PC-3 (cell line): ENCODE data around the gene DSP. TPM values are rescaled to one million over a fixed set of nuclear protein-coding genes. Genes with fewer than 3 reads are reported as not detected.
A peak's percentile ranks its signal among the peaks of the same experiment; 100 is the strongest.

Source experiments
- ATAC-seq: fragments of 200-7000 bp; cut with Tn5 transposase; 2 replicates; pipeline ENCODE4 v1.9.1; 2020; ENCODE audit warnings: mild to moderate bottlenecking, moderate library complexity
- BruUV-seq: library from RNA; stranded (reverse); fragments of 400-500 nt; replicated peaks from 2 replicates; lab custom pipeline; 2021; lab: Mats Ljungman, UMichigan
- CTCF ChIA-PET: fragments of 300-600 bp; sonication (Branson Sonifier 250); formaldehyde crosslinking; loops from one replicate; lab custom pipeline; 2022; ENCODE audit warnings: antibody characterized with exemption; lab: Charles Lee
- POLR2A ChIA-PET: fragments of 300-600 bp; sonication (Branson Sonifier 250); formaldehyde crosslinking; loops from one replicate; lab custom pipeline; 2022; ENCODE audit warnings: antibody characterized with exemption; ENCODE audit not compliant: unreplicated experiment; lab: Charles Lee
- DNase-seq: peaks from one replicate; pipeline ENCODE4 v3.0.0-alpha.2; 2015
- H2AFZ ChIP-seq: fragments of 300-600 bp; sonication (generic); 2 replicates; pipeline ENCODE4 v1.6.0; 2016; ENCODE audit warnings: antibody characterized with exemption, low read length
- H3F3A ChIP-seq: fragments of 300-600 bp; sonication (generic); one replicate; pipeline ENCODE4 v1.6.0; 2017; ENCODE audit warnings: antibody characterized with exemption, low read length, control low read depth, mild to moderate bottlenecking; ENCODE audit not compliant: unreplicated experiment
- H3K27ac ChIP-seq: fragments of 300-600 bp; sonication (generic); 2 replicates; pipeline ENCODE4 v1.5.1; 2016; ENCODE audit warnings: mild to moderate bottlenecking, low read length
- H3K27me3 ChIP-seq: fragments of 300-600 bp; sonication (generic); 2 replicates; pipeline ENCODE4 v1.6.1; 2016; ENCODE audit warnings: low read length, mixed read lengths
- H3K36me3 ChIP-seq: fragments of 300-600 bp; sonication (generic); 2 replicates; pipeline ENCODE4 v1.6.1; 2016; ENCODE audit warnings: low read depth, mixed run types, low read length, mixed read lengths
- H3K4me1 ChIP-seq: fragments of 300-600 bp; sonication (generic); 2 replicates; pipeline ENCODE4 v1.5.1; 2016; ENCODE audit warnings: low read length; ENCODE audit not compliant: insufficient read depth
- H3K4me2 ChIP-seq: fragments of 300-600 bp; sonication (generic); 2 replicates; pipeline ENCODE4 v1.6.0; 2016; ENCODE audit warnings: low read length
- H3K4me3 ChIP-seq: fragments of 300-600 bp; sonication (generic); 2 replicates; pipeline ENCODE4 v1.5.1; 2016; ENCODE audit warnings: mild to moderate bottlenecking, low read length, mixed read lengths
- H3K79me2 ChIP-seq: fragments of 300-600 bp; sonication (generic); 2 replicates; pipeline ENCODE4 v1.6.1; 2017; ENCODE audit warnings: low read length, mixed read lengths
- H3K9ac ChIP-seq: fragments of 300-600 bp; sonication (generic); 2 replicates; pipeline ENCODE4 v1.6.0; 2016; ENCODE audit warnings: mild to moderate bottlenecking, low read length
- H3K9me2 ChIP-seq: fragments of 300-600 bp; sonication (generic); replicated peaks from 2 replicates; pipeline ENCODE4 v1.6.1; 2016; ENCODE audit warnings: mixed run types, low read length, mixed read lengths
- H3K9me3 ChIP-seq: fragments of 300-600 bp; sonication (generic); 2 replicates; pipeline ENCODE4 v1.6.1; 2016; ENCODE audit warnings: low read length, mixed read lengths
- H4K20me1 ChIP-seq: fragments of 300-600 bp; sonication (generic); 2 replicates; pipeline ENCODE4 v1.6.1; 2016; ENCODE audit warnings: low read length, mixed read lengths
- EZH2 ChIP-seq: fragments of 300-600 bp; sonication (generic); IDR thresholded peaks from one replicate; pipeline ENCODE4 v1.6.1; 2017; ENCODE audit warnings: antibody characterized with exemption, mild to moderate bottlenecking, low read length; ENCODE audit not compliant: unreplicated experiment
- EZH2phosphoT487 ChIP-seq: fragments of 300-600 bp; sonication (generic); IDR thresholded peaks from 2 replicates; pipeline ENCODE4 v1.6.1; 2018; ENCODE audit warnings: mild to moderate bottlenecking, antibody characterized with exemption, low read length, borderline replicate concordance
- intact Hi-C: fragments of 100-400 bp; cut with micrococcal nuclease; formaldehyde crosslinking; loops from 2 replicates; pipeline ENCODE4 v1.9.0; 2023
- total RNA-seq: library from RNA; depleted of rRNA; stranded (reverse); fragments of >200 nt; gene quantifications from 2 replicates; pipeline ENCODE4 v1.2.3, GENCODE V29; 2014
- TF ChIP-seq, protein P1 (sequence below): fragments of 300-600 bp; sonication (generic); conservative IDR thresholded peaks from 2 replicates; pipeline ENCODE4 v1.5.1; 2017; ENCODE audit warnings: antibody characterized with exemption, low read depth, mild to moderate bottlenecking, low read length

Gene DSP
- total RNA-seq, 1 experiment from 2014 or later = 54.7 TPM

- CTCF ChIA-PET = no interaction called here
- no peaks in the 10 kb centered on the region for H3K36me3 ChIP-seq
- H3K9me2 ChIP-seq = no peaks in the 10 kb centered on the region
- no peak overlapping the region for H3K27ac ChIP-seq
- H3K9ac ChIP-seq = no peak overlapping the region
- intact Hi-C loops = no loop called here
- no TSS peak for BruUV-seq
- TF ChIP-seq EZH2 = no peak
- TF ChIP-seq, protein P1, sequence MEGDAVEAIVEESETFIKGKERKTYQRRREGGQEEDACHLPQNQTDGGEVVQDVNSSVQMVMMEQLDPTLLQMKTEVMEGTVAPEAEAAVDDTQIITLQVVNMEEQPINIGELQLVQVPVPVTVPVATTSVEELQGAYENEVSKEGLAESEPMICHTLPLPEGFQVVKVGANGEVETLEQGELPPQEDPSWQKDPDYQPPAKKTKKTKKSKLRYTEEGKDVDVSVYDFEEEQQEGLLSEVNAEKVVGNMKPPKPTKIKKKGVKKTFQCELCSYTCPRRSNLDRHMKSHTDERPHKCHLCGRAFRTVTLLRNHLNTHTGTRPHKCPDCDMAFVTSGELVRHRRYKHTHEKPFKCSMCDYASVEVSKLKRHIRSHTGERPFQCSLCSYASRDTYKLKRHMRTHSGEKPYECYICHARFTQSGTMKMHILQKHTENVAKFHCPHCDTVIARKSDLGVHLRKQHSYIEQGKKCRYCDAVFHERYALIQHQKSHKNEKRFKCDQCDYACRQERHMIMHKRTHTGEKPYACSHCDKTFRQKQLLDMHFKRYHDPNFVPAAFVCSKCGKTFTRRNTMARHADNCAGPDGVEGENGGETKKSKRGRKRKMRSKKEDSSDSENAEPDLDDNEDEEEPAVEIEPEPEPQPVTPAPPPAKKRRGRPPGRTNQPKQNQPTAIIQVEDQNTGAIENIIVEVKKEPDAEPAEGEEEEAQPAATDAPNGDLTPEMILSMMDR = no peak
- TF ChIP-seq EZH2phosphoT487 = no peak
- no peak overlapping the region for H3K4me3 ChIP-seq
- peak; percentile 49 for DNase-seq
- no peak for ATAC-seq
- H3K4me2 ChIP-seq = no peak overlapping the region
- POLR2A ChIA-PET = interaction anchor here (0.6 kb wide), 1 partner anchor 400 kb away, joined by 3 read pairs; no protein-coding TSS in a partner anchor
- peaks cover 3% of the 10 kb centered on the region for H3F3A ChIP-seq
- H4K20me1 ChIP-seq = peaks cover 51% of the 10 kb centered on the region
- no peak overlapping the region for H2AFZ ChIP-seq
- peaks cover 93% of the 10 kb centered on the region for H3K79me2 ChIP-seq
- no peaks in the 10 kb centered on the region for H3K27me3 ChIP-seq
- H3K4me1 ChIP-seq = peaks cover 61% of the 10 kb centered on the region
- no peaks in the 10 kb centered on the region for H3K9me3 ChIP-seq
These were observed 5.4 kb downstream of the DSP start for GRCh38 chr6:7546896-7547295.

GRCh38 chr6:7547315-7547714, 5.8 kb downstream of the DSP start:
- Histone ChIP-seq H3K4me3 (no peak overlapping the region), H3K36me3 (no peaks in the 10 kb centered on the region), H3K79me2 (peaks cover 93% of the 10 kb centered on the region), H3K27ac (no peak overlapping the region), H4K20me1 (peaks cover 51% of the 10 kb centered on the region), H3K27me3 (no peaks in the 10 kb centered on the region), H3F3A (peaks cover 3% of the 10 kb centered on the region), H2AFZ (no peak overlapping the region), H3K4me1 (peaks cover 61% of the 10 kb centered on the region), H3K9me2 (no peaks in the 10 kb centered on the region), H3K9ac (no peak overlapping the region), H3K9me3 (no peaks in the 10 kb centered on the region), H3K4me2 (no peak overlapping the region)
- no TSS peak for BruUV-seq
- intact Hi-C loops = no loop called here
- CTCF ChIA-PET = no interaction called here
- ATAC-seq = no peak
- no peak for DNase-seq
- POLR2A ChIA-PET = interaction anchor here (0.6 kb wide), 1 partner anchor 401 kb away, joined by 3 read pairs; no protein-coding TSS in a partner anchor
- TF ChIP-seq EZH2phosphoT487 (no peak), EZH2 (no peak)
- TF ChIP-seq, protein P1 = no peak

DNA sequence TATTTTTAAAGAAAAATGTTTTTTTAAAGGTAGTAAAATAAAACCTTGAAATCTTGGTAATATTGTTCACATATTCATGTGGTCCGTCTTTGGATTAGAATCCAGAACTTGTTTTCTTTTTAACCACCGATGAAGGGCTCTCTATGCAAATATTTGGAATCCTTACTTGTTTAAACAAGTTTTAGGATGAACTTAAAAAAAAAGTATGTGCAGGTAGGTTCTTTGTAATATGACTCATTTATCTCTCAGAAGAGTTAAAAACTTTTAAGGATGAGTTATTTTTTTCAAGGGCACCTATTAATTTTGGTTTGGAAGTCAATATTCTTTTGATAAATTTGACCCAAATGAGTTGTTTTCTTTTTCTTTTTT, 8.9 kb downstream of the DSP start:
- H3K4me3 ChIP-seq = no peak overlapping the region

More for the DNA sequence above, 8.9 kb downstream of the DSP start:
- peaks cover 3% of the 10 kb centered on the region for H3F3A ChIP-seq
- intact Hi-C loops = no loop called here
- ATAC-seq (peak; percentile 42), DNase-seq (peak; percentile 76)
- BruUV-seq = no TSS peak
- H3K27me3 ChIP-seq = no peaks in the 10 kb centered on the region
- no peaks in the 10 kb centered on the region for H3K9me3 ChIP-seq
- CTCF ChIA-PET = no interaction called here
- H2AFZ ChIP-seq = no peak overlapping the region
- POLR2A ChIA-PET = no interaction called here
- H3K27ac ChIP-seq = 0 out of 2 replicates have a peak overlapping the region, but pooled peaks have one; percentile 0
- no peak overlapping the region for H3K9ac ChIP-seq
- H3K4me2 ChIP-seq = peak overlapping the region; percentile 37; the same call in 1 of the 2 replicates
- H3K79me2 ChIP-seq = peaks cover 91% of the 10 kb centered on the region
- H4K20me1 ChIP-seq = peaks cover 28% of the 10 kb centered on the region
- no peaks in the 10 kb centered on the region for H3K9me2 ChIP-seq
- H3K4me1 ChIP-seq = peaks cover 49% of the 10 kb centered on the region
- no peak for TF ChIP-seq EZH2
- no peak for TF ChIP-seq EZH2phosphoT487
- TF ChIP-seq, protein P1 = no peak
- no peaks in the 10 kb centered on the region for H3K36me3 ChIP-seq
